ENCODE measurements around the gene DDX17. TPM values are rescaled to one million over a fixed set of nuclear protein-coding genes. Genes with fewer than 3 reads are reported as not detected.

DDX17 gene
- total and polyA plus RNA-seq, 4 donors, result 141 to 1,771 (median 262) TPM

DNA sequence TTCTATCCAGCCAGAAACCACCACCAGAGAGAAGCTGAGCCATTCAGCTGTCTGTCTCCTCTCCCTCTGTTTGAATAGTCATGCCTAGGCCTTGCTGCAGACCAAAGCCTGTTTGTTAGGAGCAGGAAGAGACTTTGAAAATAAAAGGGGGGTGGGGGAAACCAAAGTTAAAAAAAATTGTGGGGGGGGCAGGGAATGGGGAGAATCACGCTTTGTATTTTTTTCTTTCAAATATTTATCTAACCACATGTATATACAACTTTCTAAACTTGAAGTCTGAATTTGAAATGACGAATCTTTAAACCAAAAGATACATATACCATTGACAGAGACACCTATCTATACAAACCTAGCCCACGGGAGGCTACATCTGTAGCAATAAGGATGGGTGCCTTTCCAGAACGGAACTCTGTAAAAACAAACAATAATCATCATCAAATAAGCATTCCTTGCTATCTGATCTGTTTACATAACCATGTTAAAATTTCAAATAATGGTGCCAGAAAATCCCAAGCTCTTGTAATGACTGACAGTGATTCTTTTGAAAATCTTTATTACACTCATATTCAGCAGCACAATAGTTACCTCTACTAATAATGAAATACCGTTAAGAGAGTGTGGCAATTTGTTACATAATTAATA, 14.3 kb downstream of the DDX17 start:
- Histone ChIP-seq H3K4me3 (no peak overlapping the region), H3K9ac (ENCODE audit: insufficient read depth in 1 of 2, low read length in 2 of 2) (no peak overlapping the region), H3K4me1 (ENCODE audit: control insufficient read depth in 5 of 5, insufficient read depth in 5 of 5, low read length in 5 of 5) (peaks cover 0 to 5% (median 0%) of the 10 kb centered on the region in 5 donors), H3K27me3 (ENCODE audit: control insufficient read depth in 3 of 3, insufficient read depth in 3 of 3, low read length in 2 of 3) (no peaks in the 10 kb centered on the region), H3K36me3 (ENCODE audit: control insufficient read depth in 4 of 4, insufficient read depth in 4 of 4, low read length in 4 of 4) (peaks cover 48 to 88% (median 69%) of the 10 kb centered on the region in 4 donors), H3K27ac (ENCODE audit: low read depth in 1 of 2, low read length in 1 of 2) (no peak overlapping the region), H3K9me3 (ENCODE audit: control insufficient read depth in 4 of 4, insufficient read depth in 3 of 4, low read length in 3 of 4) (no peaks in the 10 kb centered on the region)
- ATAC-seq (ENCODE audit: insufficient read depth, low FRiP score), result no peak
- DNase-seq, result no peak
- 50 to 63% methylated on average over 5 of the region's 5 CpGs for WGBS, 2 donors
- TF ChIP-seq, protein P1, sequence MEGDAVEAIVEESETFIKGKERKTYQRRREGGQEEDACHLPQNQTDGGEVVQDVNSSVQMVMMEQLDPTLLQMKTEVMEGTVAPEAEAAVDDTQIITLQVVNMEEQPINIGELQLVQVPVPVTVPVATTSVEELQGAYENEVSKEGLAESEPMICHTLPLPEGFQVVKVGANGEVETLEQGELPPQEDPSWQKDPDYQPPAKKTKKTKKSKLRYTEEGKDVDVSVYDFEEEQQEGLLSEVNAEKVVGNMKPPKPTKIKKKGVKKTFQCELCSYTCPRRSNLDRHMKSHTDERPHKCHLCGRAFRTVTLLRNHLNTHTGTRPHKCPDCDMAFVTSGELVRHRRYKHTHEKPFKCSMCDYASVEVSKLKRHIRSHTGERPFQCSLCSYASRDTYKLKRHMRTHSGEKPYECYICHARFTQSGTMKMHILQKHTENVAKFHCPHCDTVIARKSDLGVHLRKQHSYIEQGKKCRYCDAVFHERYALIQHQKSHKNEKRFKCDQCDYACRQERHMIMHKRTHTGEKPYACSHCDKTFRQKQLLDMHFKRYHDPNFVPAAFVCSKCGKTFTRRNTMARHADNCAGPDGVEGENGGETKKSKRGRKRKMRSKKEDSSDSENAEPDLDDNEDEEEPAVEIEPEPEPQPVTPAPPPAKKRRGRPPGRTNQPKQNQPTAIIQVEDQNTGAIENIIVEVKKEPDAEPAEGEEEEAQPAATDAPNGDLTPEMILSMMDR (IDR thresholded peaks at IDR 0.05; ENCODE audit: control extremely low read depth, extremely low read depth), result no peak

DNA sequence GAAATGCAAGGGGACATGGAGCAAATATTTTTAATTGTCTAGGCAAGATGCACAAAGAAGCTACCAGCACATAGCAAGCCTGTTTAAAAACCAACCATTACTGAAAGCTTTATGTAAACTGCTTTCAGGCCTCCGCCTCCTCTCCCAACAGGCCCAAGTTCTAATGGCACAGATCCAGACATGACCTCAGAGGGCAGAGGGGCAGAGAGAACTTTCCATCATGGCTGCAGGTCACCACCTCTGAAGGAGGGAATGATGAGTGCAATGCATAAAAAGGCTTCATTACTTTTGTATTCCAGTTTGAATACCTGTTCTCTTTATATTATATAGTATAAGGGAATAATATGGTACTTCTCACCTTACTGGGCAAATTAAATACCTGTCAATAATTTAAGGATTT, 15.2 kb downstream of the DDX17 start:
- Histone ChIP-seq H3K9ac (ENCODE audit: insufficient read depth in 1 of 2, low read length in 2 of 2) (no peak overlapping the region), H3K27ac (ENCODE audit: low read depth in 1 of 2, low read length in 1 of 2) (peak overlapping the region; percentile 10 to 48), H3K36me3 (ENCODE audit: control insufficient read depth in 4 of 4, insufficient read depth in 4 of 4, low read length in 4 of 4) (peaks cover 49 to 88% (median 71%) of the 10 kb centered on the region in 4 donors), H3K27me3 (ENCODE audit: control insufficient read depth in 3 of 3, insufficient read depth in 3 of 3, low read length in 2 of 3) (no peaks in the 10 kb centered on the region), H3K9me3 (ENCODE audit: control insufficient read depth in 4 of 4, insufficient read depth in 3 of 4, low read length in 3 of 4) (no peaks in the 10 kb centered on the region), H3K4me1 (ENCODE audit: control insufficient read depth in 5 of 5, insufficient read depth in 5 of 5, low read length in 5 of 5) (peaks cover 0 to 5% (median 0%) of the 10 kb centered on the region in 5 donors), H3K4me3 (no peak overlapping the region)
- TF ChIP-seq, protein P1 (IDR thresholded peaks at IDR 0.05; ENCODE audit: control extremely low read depth, extremely low read depth), result no peak
- 42 to 55% methylated on average over 1 of the region's 1 CpG for WGBS, 2 donors
- ATAC-seq (ENCODE audit: insufficient read depth, low FRiP score) (no peak), DNase-seq (peak; percentile 47 to 75 (median 72))

DNA sequence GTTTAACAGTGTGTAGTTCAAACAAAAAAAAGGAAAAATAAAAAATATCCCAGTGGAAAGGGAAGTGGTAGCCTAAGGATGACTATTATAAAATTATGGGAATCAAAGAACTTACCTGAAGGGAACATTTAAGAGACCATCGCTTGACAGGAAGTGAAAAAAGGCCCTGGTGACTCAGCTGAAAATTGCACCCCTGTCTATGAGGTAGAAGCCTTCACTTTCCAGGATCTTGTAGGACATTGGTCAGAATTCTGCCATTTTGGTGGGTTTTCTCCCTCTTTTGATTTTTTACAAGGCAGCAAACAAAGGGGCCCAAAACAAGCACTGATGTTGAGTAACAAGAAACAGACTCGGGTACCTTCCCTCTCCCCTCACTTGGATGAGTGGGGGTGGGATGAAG, 15.6 kb downstream of the DDX17 start:
- peak overlapping the region in 1 of 2 donors; percentile 48 for H3K27ac ChIP-seq (ENCODE audit: low read depth in 1 of 2, low read length in 1 of 2)
- WGBS, 2 donors, result 45 to 56% methylated on average over 2 of the region's 2 CpGs
- no peaks in the 10 kb centered on the region for H3K9me3 ChIP-seq (ENCODE audit: control insufficient read depth in 4 of 4, insufficient read depth in 3 of 4, low read length in 3 of 4)
- no peak overlapping the region for H3K9ac ChIP-seq (ENCODE audit: insufficient read depth in 1 of 2, low read length in 2 of 2)
- ATAC-seq (ENCODE audit: insufficient read depth, low FRiP score) (no peak), DNase-seq (no peak)
- H3K27me3 ChIP-seq (ENCODE audit: control insufficient read depth in 3 of 3, insufficient read depth in 3 of 3, low read length in 2 of 3), result no peaks in the 10 kb centered on the region
- H3K36me3 ChIP-seq (ENCODE audit: control insufficient read depth in 4 of 4, insufficient read depth in 4 of 4, low read length in 4 of 4), result peaks cover 49 to 87% (median 69%) of the 10 kb centered on the region in 4 donors
- TF ChIP-seq, protein P1 (IDR thresholded peaks at IDR 0.05; ENCODE audit: control extremely low read depth, extremely low read depth), result no peak
- no peak overlapping the region for H3K4me3 ChIP-seq
- H3K4me1 ChIP-seq (ENCODE audit: control insufficient read depth in 5 of 5, insufficient read depth in 5 of 5, low read length in 5 of 5), result peaks cover 0 to 5% (median 0%) of the 10 kb centered on the region in 5 donors

Measured in lung (tissue), 12 donors.